ENCODE data around the gene ACTR3. TPM values are rescaled to one million over a fixed set of nuclear protein-coding genes. Genes with fewer than 3 reads are reported as not detected.

ACTR3 gene
- total RNA-seq, 1 donor from 2014 or later: 255 TPM

- TF ChIP-seq, protein P1, sequence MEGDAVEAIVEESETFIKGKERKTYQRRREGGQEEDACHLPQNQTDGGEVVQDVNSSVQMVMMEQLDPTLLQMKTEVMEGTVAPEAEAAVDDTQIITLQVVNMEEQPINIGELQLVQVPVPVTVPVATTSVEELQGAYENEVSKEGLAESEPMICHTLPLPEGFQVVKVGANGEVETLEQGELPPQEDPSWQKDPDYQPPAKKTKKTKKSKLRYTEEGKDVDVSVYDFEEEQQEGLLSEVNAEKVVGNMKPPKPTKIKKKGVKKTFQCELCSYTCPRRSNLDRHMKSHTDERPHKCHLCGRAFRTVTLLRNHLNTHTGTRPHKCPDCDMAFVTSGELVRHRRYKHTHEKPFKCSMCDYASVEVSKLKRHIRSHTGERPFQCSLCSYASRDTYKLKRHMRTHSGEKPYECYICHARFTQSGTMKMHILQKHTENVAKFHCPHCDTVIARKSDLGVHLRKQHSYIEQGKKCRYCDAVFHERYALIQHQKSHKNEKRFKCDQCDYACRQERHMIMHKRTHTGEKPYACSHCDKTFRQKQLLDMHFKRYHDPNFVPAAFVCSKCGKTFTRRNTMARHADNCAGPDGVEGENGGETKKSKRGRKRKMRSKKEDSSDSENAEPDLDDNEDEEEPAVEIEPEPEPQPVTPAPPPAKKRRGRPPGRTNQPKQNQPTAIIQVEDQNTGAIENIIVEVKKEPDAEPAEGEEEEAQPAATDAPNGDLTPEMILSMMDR (conservative IDR thresholded peaks at IDR 0.05; ENCODE audit: low read depth, low read length): no peak
- H3K4me3 ChIP-seq (ENCODE audit: low read depth, low read length): no peak overlapping the region
- DNase-seq (ENCODE audit: low read depth): no peak
Observed at GRCh38 chr2:113918229-113918628, 28.3 kb downstream of the ACTR3 start.

- H3K4me3 ChIP-seq (ENCODE audit: low read depth, low read length): no peak overlapping the region
- TF ChIP-seq, protein P1 (conservative IDR thresholded peaks at IDR 0.05; ENCODE audit: low read depth, low read length): no peak
- no peak for DNase-seq (ENCODE audit: low read depth)
Observed at GRCh38 chr2:113920996-113921395, 31.1 kb downstream of the ACTR3 start.

GRCh38 chr2:113922335-113922734 is 32.4 kb downstream of the ACTR3 start:
- DNase-seq (ENCODE audit: low read depth): no peak
- H3K4me3 ChIP-seq (ENCODE audit: low read depth, low read length): no peak overlapping the region
- TF ChIP-seq, protein P1 (conservative IDR thresholded peaks at IDR 0.05; ENCODE audit: low read depth, low read length): no peak

DNA sequence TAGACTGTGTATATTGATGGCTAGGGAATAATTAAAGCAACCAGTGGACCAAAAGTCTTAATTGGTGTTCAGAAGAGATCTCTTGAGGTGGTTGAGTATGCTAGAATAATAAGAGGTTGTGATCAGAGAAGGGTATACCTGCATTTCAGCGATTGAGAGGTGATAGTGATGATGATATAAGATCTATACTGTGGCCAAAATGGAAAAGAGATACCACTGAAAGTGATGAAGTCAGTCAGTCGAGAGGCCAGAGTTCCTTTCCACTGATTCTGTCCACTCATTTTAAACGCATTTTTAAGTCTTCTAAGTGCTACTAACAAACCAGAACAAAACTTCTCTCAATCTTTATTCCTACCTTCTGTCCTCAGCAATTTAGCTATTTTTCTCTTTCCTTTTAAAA is 32.9 kb downstream of the ACTR3 start:
- no peak overlapping the region for H3K4me3 ChIP-seq (ENCODE audit: low read depth, low read length)
- TF ChIP-seq, protein P1 (conservative IDR thresholded peaks at IDR 0.05; ENCODE audit: low read depth, low read length): no peak
- DNase-seq (ENCODE audit: low read depth): no peak

GRCh38 chr2:113925884-113926283 is 36.0 kb downstream of the ACTR3 start:
- TF ChIP-seq, protein P1 (conservative IDR thresholded peaks at IDR 0.05; ENCODE audit: low read depth, low read length): no peak
- DNase-seq (ENCODE audit: low read depth): no peak
- H3K4me3 ChIP-seq (ENCODE audit: low read depth, low read length): no peak overlapping the region

DNA sequence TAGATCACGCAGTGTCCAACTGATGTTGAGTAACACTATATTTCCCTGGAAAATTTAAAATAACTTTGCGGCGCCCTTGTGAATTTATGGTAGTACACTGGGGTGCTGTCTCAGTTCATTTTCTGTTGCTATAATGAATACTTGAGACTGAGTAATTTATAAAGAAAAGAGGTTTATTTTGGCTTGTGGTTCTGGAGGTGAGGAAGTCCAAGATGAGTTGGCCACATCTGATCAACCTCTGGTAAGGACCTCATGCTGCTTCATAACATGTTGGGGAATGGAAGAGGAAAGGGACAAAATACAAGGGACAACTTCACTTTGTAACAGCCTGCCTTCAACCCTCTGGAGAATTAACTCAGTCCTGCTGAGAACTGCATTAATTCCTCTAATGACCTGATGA is 36.4 kb downstream of the ACTR3 start:
- TF ChIP-seq, protein P1 (conservative IDR thresholded peaks at IDR 0.05; ENCODE audit: low read depth, low read length): no peak
- no peak for DNase-seq (ENCODE audit: low read depth)
- H3K4me3 ChIP-seq (ENCODE audit: low read depth, low read length): no peak overlapping the region

DNA sequence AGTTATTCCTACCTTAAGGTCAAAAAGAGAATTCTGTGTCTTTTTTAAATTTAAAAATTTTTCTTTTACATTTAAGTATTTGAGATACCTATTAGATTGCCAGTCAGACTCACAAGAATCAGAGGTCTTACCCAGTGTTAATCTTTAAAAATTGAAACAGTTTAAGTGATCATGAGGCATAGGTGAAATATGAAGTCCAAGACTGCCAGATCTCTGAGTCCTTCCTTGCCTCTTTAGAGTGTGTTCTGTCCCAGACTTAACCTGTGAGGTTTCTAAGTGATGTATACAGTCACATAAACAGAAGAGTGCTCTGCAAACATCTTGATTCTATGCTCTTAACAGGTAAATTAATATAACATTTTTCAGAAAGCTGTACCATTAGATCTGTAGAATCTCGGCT is 40.6 kb downstream of the ACTR3 start:
- H3K4me3 ChIP-seq (ENCODE audit: low read depth, low read length): no peak overlapping the region
- TF ChIP-seq, protein P1 (conservative IDR thresholded peaks at IDR 0.05; ENCODE audit: low read depth, low read length): no peak
- no peak for DNase-seq (ENCODE audit: low read depth)

All from epithelial cell of proximal tubule (primary cell).